ENCODE data around the gene PNPT1. TPM values are rescaled to one million over a fixed set of nuclear protein-coding genes. Genes with fewer than 3 reads are reported as not detected.

Gene PNPT1
- total and polyA plus RNA-seq, 12 donors: 7.0 to 35.7 (median 19.7) TPM

DNA sequence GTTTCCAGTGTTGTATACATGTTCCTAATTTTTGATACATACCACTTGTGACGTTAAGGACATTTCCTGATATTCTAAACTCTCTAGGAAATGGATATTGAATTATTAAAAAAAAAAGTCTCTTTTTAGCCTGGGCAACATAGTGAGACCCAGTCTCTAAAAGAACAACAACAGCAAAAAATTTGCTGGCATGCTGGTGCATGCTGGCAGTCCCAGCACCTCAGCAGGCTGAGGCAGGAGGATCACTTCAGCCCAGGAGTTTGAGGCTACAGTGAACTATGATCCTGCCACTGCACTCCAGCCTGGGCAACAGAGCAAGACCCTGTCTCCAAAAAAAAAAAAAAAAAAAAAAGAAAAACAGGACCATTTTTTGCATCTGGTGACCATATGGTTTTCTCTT, 65.7 kb downstream of the PNPT1 start:
- Histone ChIP-seq H3K36me3 (replicated peaks in 1 of 2) (peaks cover 0 to 6% of the 10 kb centered on the region in 2 donors), H3K27me3 (no peaks in the 10 kb centered on the region), H3K9me3 (replicated peaks in 1 of 3) (no peaks in the 10 kb centered on the region), H3K4me1 (replicated peaks in 1 of 2) (peaks cover 0 to 5% of the 10 kb centered on the region in 2 donors), H3K4me3 (no peak overlapping the region), H3K27ac (no peak overlapping the region)
- TF ChIP-seq, protein P1, sequence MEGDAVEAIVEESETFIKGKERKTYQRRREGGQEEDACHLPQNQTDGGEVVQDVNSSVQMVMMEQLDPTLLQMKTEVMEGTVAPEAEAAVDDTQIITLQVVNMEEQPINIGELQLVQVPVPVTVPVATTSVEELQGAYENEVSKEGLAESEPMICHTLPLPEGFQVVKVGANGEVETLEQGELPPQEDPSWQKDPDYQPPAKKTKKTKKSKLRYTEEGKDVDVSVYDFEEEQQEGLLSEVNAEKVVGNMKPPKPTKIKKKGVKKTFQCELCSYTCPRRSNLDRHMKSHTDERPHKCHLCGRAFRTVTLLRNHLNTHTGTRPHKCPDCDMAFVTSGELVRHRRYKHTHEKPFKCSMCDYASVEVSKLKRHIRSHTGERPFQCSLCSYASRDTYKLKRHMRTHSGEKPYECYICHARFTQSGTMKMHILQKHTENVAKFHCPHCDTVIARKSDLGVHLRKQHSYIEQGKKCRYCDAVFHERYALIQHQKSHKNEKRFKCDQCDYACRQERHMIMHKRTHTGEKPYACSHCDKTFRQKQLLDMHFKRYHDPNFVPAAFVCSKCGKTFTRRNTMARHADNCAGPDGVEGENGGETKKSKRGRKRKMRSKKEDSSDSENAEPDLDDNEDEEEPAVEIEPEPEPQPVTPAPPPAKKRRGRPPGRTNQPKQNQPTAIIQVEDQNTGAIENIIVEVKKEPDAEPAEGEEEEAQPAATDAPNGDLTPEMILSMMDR (IDR thresholded peaks at IDR 0.05): no peak
- intact Hi-C loops (cut with DNase I): no loop called here
- WGBS, 4 donors: 82 to 85% (median 84%) methylated on average over 1 of the region's 1 CpG
- DNase-seq: no peak

DNA sequence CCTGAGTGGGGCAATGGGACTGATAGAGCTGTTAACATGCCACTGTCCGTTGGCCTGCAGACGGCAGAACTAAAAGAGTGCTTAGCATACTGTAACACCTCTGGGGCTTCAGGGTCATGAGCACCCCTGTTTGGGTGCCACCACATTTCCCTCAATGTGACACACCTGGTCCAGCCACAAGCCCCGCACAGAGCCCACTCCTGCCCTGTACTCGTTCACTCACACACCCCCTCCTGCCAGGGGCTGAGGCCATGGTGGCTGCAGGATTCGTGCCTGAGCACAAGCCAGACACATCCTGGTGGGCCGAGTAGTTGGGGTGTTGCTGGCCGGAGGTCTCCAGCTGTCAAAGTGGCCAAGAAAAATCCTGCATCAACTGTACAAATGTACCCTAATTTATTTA, 71.8 kb downstream of the PNPT1 start:
- Histone ChIP-seq H3K36me3 (replicated peaks in 1 of 2) (no peaks in the 10 kb centered on the region), H3K4me1 (replicated peaks in 1 of 2) (peaks cover 7 to 28% of the 10 kb centered on the region in 2 donors), H3K27ac (no peak overlapping the region), H3K4me3 (no peak overlapping the region), H3K9me3 (replicated peaks in 1 of 3) (no peaks in the 10 kb centered on the region), H3K27me3 (no peaks in the 10 kb centered on the region)
- TF ChIP-seq POLR2A (IDR thresholded peaks at IDR 0.05): no peak
- TF ChIP-seq, protein P1 (IDR thresholded peaks at IDR 0.05): no peak
- intact Hi-C loops (cut with DNase I): no loop called here
- no peak for DNase-seq
- WGBS, 4 donors: 87 to 100% (median 90%) methylated on average over 5 to 7 of the region's 7 CpGs

DNA sequence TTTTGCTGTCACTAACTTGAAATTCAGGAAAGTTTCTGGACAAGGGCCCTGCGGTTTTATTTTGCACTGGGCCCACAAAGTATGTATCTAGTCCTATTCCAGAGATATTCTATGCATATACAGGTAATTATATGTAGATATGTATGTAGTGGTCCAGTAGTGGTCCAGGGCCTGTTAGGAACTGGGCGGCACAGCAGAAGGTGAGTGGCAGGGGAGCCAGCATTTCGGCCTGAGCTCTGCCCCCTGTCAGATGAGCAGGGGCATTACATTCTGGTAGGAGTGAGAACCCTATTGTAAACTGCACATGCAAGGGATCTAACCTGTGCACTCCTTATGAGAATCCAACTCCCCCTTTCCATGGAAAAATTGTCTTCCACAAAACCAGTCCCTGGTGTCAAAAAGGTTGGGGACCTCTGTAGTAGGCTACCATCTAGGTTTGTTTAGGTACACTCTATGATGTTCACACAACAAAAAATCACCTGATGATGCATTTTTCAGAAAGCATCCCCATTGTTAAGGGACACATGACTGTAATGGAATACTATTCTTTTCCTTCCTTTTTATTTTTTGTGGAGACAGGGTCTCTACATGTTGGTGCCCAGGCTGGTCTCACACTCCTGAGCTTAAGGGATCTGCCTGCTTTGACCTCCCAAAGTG, 73.4 kb downstream of the PNPT1 start:
- no peak overlapping the region for H3K4me3 ChIP-seq
- WGBS, 4 donors: 74 to 100% (median 74%) methylated on average over 1 to 3 of the region's 3 CpGs

DNA sequence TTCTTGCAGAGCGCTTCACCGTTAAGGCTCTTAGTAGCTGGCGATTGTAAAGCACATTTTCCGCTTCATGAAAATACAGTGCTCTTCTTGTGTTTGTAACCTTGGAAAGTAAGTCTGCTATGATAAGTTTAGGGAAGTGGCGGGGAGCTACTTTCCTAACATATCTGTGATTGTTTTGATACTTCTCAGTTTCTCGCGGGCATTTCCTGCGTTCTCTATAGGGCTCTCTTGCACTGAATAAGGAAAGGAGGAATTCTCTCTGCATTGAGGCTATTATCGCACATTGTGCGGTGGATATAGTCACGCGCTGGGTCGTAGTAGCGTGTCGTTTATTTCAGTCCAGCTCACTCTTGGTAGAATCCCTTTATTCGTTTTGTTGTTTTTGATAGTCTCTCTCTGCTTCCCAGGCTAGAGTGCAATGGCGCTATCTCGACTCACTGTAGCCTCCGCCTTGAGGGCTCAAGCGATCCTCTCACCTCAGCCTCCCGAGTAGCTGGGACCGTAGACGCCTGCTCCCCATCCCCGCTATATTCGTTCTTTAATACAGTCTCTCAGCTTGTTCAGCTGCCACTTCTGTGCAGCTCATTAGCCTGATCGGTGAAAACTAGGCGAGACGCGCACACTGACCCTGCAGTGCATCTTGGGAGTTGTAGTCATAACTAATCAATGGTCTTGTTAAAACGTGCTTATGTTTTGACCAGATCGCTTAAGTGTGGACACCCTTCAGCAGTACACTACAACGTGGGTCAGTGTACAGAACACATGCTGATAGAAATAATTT, 75.2 kb downstream of the PNPT1 start:
- Histone ChIP-seq H3K9me3 (replicated peaks in 1 of 3) (no peaks in the 10 kb centered on the region), H3K36me3 (replicated peaks in 1 of 2) (peaks cover 0 to 8% of the 10 kb centered on the region in 2 donors), H3K27me3 (no peaks in the 10 kb centered on the region), H3K27ac (peak overlapping the region; percentile 87 to 96 (median 94)), H3K4me3 (peak overlapping the region; percentile 71 to 91 (median 77)), H3K4me1 (replicated peaks in 1 of 2) (peaks cover 12 to 43% of the 10 kb centered on the region in 2 donors)
- 0 to 1% (median 0%) methylated on average over 30 to 32 of the region's 32 CpGs for WGBS, 4 donors
- DNase-seq: peak; percentile 34 to 77 (median 54)
- TF ChIP-seq, protein P1 (IDR thresholded peaks at IDR 0.05): no peak
- TF ChIP-seq POLR2A (IDR thresholded peaks at IDR 0.05): peak in 1 of 2 donors; percentile 48
- intact Hi-C loops (cut with DNase I): no loop called here

More for the DNA sequence above, 73.4 kb downstream of the PNPT1 start:
- Histone ChIP-seq H3K27me3 (no peaks in the 10 kb centered on the region), H3K4me1 (replicated peaks in 1 of 2) (peaks cover 12 to 32% of the 10 kb centered on the region in 2 donors), H3K9me3 (replicated peaks in 1 of 3) (no peaks in the 10 kb centered on the region), H3K27ac (no peak overlapping the region), H3K36me3 (replicated peaks in 1 of 2) (no peaks in the 10 kb centered on the region)
- TF ChIP-seq POLR2A (IDR thresholded peaks at IDR 0.05): no peak
- TF ChIP-seq, protein P1 (IDR thresholded peaks at IDR 0.05): peak in 2 of 6 experiments; percentile 5 to 13
- intact Hi-C loops (cut with DNase I): no loop called here
- DNase-seq: no peak

All from adrenal gland (tissue), 12 donors.